HG02852 (cell line): Measurements from ENCODE around the gene PAXIP1.

ENCODE experiments used
- ATAC-seq: cut with Tn5 transposase; IDR thresholded peaks from one replicate; pipeline ENCODE4 v1.9.1; 2021; ENCODE audit warnings: mild to moderate bottlenecking, moderate library complexity; ENCODE audit not compliant: unreplicated experiment

PAXIP1 gene

DNA sequence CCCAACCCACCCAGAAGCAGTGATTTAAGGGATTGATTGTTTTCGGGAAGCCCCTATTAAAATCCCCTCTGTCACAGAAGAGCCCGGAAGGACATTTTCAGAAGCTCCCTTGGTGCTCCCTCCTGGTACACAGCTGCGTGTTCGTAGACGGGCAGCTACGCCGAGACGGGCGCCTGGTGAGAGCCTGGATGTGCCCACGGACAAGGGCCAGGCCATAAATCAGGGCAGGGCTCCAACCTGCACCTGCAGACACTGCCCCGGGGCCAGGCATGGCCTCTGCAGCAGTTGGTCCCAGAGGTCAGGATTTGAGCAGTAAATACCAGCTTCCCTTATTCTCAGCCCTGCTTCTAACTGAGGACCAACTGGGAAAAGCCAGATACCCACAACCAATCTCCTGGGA, 106.8 kb downstream of the PAXIP1 start:
- no peak for ATAC-seq
